ENCODE results near the gene CMTM7. TPM values are rescaled to one million over a fixed set of nuclear protein-coding genes. Genes with fewer than 3 reads are reported as not detected.

CMTM7 gene
- polyA plus RNA-seq, 1 of the 3 experiments (the other 2 are of a cell fraction): 50.1 TPM

DNA sequence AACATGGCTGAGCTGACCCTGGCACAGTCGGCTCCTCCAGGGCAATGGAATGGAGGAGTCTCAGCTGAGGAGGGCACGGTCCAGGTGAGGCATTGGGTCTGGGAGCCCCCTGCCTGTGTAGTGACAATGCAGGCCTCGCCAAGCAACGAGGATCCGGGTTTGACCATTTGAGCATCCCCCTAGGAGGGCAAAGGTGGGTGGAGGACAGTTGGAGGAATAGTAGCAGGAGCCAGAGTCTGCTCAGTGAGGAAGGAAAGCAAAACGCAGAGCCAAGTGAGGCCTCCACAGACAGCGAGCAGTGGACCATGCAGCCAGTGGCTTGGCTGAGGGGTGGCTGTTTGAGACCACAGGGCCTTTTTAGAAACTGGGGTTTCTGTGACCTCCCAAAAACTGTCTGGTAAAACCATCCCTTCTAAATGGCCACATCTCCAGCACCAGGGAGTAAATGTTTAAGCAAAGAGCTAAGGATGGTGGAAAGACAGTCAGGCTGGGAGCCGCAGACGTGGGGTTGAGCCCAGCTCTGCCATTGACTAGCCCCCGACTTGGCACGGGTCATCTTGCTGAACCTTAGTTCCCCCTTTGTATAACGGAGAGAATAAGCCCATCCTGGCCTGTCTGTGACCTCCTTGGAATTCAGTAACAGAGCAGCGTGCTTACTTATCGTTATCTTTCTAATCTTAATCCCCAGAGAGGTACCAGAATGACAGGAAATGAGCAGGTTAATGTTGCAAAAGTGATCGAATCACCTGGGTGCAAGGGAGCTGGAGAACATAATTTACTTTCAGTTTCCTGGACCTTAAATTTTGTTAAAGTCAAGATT is 64.2 kb downstream of the CMTM7 start:
- 94% methylated on average over 13 of the region's 15 CpGs for WGBS (ENCODE audit: low lambda C conversion rate)

DNA sequence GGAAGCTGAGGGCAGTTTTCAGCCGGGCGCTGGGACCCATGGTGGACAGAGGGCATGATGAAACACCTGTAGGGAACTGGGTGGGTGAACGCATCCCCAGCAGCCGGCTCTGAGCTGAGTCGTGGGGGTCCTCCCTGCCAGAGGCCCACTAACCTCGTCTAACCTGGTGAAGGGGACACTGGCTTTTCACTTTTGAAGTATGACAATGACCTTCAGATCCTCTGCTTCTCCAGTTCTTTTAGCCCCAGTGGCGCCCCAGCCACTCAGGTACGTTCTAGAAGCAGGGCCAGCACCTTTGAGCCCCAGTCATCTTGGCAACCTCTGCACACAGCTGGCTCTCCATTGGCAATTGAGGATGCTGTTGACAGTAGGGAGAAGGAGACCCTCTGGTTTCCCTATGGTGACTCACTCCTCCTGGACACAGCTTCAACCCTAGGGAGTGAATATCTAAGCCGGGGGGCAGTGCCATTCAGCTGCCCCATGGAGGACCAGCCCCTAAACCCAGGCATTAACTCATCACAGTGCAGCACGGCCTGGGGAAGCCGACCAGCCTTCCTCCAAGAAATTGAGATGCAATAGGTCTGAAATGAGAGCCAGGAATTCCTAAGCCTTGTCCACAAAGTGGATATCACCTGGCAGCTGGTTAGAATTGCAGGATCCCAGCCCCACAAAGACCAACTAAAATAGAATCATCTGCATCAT is 64.9 kb downstream of the CMTM7 start:
- Histone ChIP-seq H3K4me1 (ENCODE audit: control insufficient read depth in 1 of 2, insufficient read depth in 2 of 2, low read depth in 1 of 2, low read length in 1 of 2) (peaks cover 0 to 7% of the 10 kb centered on the region in 2 experiments; a peak in 2 of 4 replicates), H3K9ac (no peak overlapping the region), H3K27ac (ENCODE audit: low read depth in 2 of 2, low read length in 1 of 2) (no peak overlapping the region), H3K27me3 (ENCODE audit: insufficient read depth) (no peaks in the 10 kb centered on the region), H3K9me2 (no peaks in the 10 kb centered on the region), H3K9me3 (no peaks in the 10 kb centered on the region), H3F3A (replicated peaks; ENCODE audit: insufficient read depth) (no peaks in the 10 kb centered on the region), H3K4me2 (no peak overlapping the region), H2AFZ (ENCODE audit: low read depth) (no peak overlapping the region), H3K36me3 (replicated peaks in 1 of 2; ENCODE audit: control insufficient read depth in 1 of 2, insufficient read depth in 2 of 2, low read length in 1 of 2) (peaks cover 0 to 9% of the 10 kb centered on the region in 2 experiments), H3K79me2 (ENCODE audit: insufficient read depth) (no peaks in the 10 kb centered on the region), H3K4me3 (ENCODE audit: low read depth in 2 of 2, low read length in 1 of 2) (no peak overlapping the region), H4K20me1 (ENCODE audit: insufficient read depth) (no peaks in the 10 kb centered on the region)
- POLR2A ChIA-PET: no interaction called here
- no peak for DNase-seq
- WGBS (ENCODE audit: low lambda C conversion rate): 96% methylated on average over 8 of the region's 11 CpGs
- TF ChIP-seq, protein P1, sequence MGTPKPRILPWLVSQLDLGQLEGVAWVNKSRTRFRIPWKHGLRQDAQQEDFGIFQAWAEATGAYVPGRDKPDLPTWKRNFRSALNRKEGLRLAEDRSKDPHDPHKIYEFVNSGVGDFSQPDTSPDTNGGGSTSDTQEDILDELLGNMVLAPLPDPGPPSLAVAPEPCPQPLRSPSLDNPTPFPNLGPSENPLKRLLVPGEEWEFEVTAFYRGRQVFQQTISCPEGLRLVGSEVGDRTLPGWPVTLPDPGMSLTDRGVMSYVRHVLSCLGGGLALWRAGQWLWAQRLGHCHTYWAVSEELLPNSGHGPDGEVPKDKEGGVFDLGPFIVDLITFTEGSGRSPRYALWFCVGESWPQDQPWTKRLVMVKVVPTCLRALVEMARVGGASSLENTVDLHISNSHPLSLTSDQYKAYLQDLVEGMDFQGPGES (IDR thresholded peaks at IDR 0.05; ENCODE audit: low read depth, low read length): no peak
- TF ChIP-seq, protein P2, sequence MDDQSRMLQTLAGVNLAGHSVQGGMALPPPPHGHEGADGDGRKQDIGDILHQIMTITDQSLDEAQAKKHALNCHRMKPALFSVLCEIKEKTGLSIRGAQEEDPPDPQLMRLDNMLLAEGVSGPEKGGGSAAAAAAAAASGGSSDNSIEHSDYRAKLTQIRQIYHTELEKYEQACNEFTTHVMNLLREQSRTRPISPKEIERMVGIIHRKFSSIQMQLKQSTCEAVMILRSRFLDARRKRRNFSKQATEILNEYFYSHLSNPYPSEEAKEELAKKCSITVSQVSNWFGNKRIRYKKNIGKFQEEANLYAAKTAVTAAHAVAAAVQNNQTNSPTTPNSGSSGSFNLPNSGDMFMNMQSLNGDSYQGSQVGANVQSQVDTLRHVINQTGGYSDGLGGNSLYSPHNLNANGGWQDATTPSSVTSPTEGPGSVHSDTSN (IDR thresholded peaks at IDR 0.05): no peak
- TF ChIP-seq EP300 (IDR thresholded peaks at IDR 0.05; ENCODE audit: borderline replicate concordance in 1 of 2, low read depth in 1 of 2, low read length in 1 of 2) (no peak), NFIC (IDR thresholded peaks at IDR 0.05; ENCODE audit: borderline replicate concordance) (no peak), SMC3 (IDR thresholded peaks at IDR 0.05; ENCODE audit: low read depth, low read length) (no peak), GATA2 (CRISPR knock-in tag; IDR thresholded peaks at IDR 0.05) (no peak), JUND (IDR thresholded peaks at IDR 0.05) (no peak), FOXM1 (IDR thresholded peaks at IDR 0.05; ENCODE audit: low read depth) (no peak), SIN3A (IDR thresholded peaks at IDR 0.05; ENCODE audit: borderline replicate concordance, low read depth, low read length) (no peak), TEAD4 (IDR thresholded peaks at IDR 0.05; ENCODE audit: borderline replicate concordance, insufficient read depth) (no peak)
- TF ChIP-seq, protein P3, sequence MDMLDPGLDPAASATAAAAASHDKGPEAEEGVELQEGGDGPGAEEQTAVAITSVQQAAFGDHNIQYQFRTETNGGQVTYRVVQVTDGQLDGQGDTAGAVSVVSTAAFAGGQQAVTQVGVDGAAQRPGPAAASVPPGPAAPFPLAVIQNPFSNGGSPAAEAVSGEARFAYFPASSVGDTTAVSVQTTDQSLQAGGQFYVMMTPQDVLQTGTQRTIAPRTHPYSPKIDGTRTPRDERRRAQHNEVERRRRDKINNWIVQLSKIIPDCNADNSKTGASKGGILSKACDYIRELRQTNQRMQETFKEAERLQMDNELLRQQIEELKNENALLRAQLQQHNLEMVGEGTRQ (IDR thresholded peaks at IDR 0.05; ENCODE audit: borderline replicate concordance, low read depth, low read length): no peak
- TF ChIP-seq, protein P4, sequence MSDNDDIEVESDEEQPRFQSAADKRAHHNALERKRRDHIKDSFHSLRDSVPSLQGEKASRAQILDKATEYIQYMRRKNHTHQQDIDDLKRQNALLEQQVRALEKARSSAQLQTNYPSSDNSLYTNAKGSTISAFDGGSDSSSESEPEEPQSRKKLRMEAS (IDR thresholded peaks at IDR 0.05; ENCODE audit: low read depth): no peak
- TF ChIP-seq, protein P5, sequence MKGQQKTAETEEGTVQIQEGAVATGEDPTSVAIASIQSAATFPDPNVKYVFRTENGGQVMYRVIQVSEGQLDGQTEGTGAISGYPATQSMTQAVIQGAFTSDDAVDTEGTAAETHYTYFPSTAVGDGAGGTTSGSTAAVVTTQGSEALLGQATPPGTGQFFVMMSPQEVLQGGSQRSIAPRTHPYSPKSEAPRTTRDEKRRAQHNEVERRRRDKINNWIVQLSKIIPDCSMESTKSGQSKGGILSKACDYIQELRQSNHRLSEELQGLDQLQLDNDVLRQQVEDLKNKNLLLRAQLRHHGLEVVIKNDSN (IDR thresholded peaks at IDR 0.05; ENCODE audit: borderline replicate concordance, low read depth): no peak
- CTCF ChIA-PET: interaction anchor here (1.1 to 6.6 kb wide), 2 partner anchors 11 to 82 kb away, joined by 3 to 52 read pairs; no protein-coding TSS in a partner anchor

More for the DNA sequence above, 64.2 kb downstream of the CMTM7 start:
- DNase-seq: no peak
- Histone ChIP-seq H3K4me2 (no peak overlapping the region), H3K79me2 (ENCODE audit: insufficient read depth) (no peaks in the 10 kb centered on the region), H3K27ac (ENCODE audit: low read depth in 2 of 2, low read length in 1 of 2) (no peak overlapping the region), H4K20me1 (ENCODE audit: insufficient read depth) (no peaks in the 10 kb centered on the region), H3K4me3 (ENCODE audit: low read depth in 2 of 2, low read length in 1 of 2) (no peak overlapping the region), H3F3A (replicated peaks; ENCODE audit: insufficient read depth) (no peaks in the 10 kb centered on the region), H3K27me3 (ENCODE audit: insufficient read depth) (no peaks in the 10 kb centered on the region), H3K36me3 (replicated peaks in 1 of 2; ENCODE audit: control insufficient read depth in 1 of 2, insufficient read depth in 2 of 2, low read length in 1 of 2) (peaks cover 0 to 9% of the 10 kb centered on the region in 2 experiments), H3K9ac (no peak overlapping the region), H3K9me2 (no peaks in the 10 kb centered on the region), H2AFZ (ENCODE audit: low read depth) (no peak overlapping the region), H3K4me1 (ENCODE audit: control insufficient read depth in 1 of 2, insufficient read depth in 2 of 2, low read depth in 1 of 2, low read length in 1 of 2) (peaks cover 0 to 7% of the 10 kb centered on the region in 2 experiments; a peak in 2 of 4 replicates), H3K9me3 (no peaks in the 10 kb centered on the region)
- CTCF ChIA-PET: interaction anchor here (6.6 kb wide), 1 partner anchor 12 kb away, joined by 52 read pairs; no protein-coding TSS in a partner anchor
- POLR2A ChIA-PET: no interaction called here
- TF ChIP-seq FOSL2 (IDR thresholded peaks at IDR 0.05; ENCODE audit: borderline replicate concordance, low read depth): no peak
- TF ChIP-seq MEF2A (IDR thresholded peaks at IDR 0.05; ENCODE audit: borderline replicate concordance, low read depth): no peak
- TF ChIP-seq TEAD4 (IDR thresholded peaks at IDR 0.05; ENCODE audit: borderline replicate concordance, insufficient read depth): no peak
- TF ChIP-seq GATA2 (CRISPR knock-in tag; IDR thresholded peaks at IDR 0.05): no peak
- TF ChIP-seq RAD21 (IDR thresholded peaks at IDR 0.05; ENCODE audit: low read length): no peak
- no peak for TF ChIP-seq TAF1 (IDR thresholded peaks at IDR 0.05; ENCODE audit: borderline replicate concordance, low read depth, low read length)
- TF ChIP-seq POLR2AphosphoS5 (IDR thresholded peaks at IDR 0.05; ENCODE audit: low read depth, low read length): no peak
- TF ChIP-seq TCF12 (IDR thresholded peaks at IDR 0.05): no peak
- no peak for TF ChIP-seq GABPA (IDR thresholded peaks at IDR 0.05; ENCODE audit: low read depth)
- TF ChIP-seq RCOR1 (IDR thresholded peaks at IDR 0.05; ENCODE audit: low read length): no peak

Measured in SK-N-SH (cell line).